ENCODE data around the gene FKBP9.
A peak's percentile ranks its signal among the peaks of the same experiment; 100 is the strongest.

The FKBP9 gene

GRCh38 chr7:33050535-33051318 lies 93.5 kb downstream of the FKBP9 start:
- FAIRE-seq (peak; percentile 47), DNase-seq (ENCODE audit: extremely low spot score, insufficient read length, low read depth) (no peak)

DNA sequence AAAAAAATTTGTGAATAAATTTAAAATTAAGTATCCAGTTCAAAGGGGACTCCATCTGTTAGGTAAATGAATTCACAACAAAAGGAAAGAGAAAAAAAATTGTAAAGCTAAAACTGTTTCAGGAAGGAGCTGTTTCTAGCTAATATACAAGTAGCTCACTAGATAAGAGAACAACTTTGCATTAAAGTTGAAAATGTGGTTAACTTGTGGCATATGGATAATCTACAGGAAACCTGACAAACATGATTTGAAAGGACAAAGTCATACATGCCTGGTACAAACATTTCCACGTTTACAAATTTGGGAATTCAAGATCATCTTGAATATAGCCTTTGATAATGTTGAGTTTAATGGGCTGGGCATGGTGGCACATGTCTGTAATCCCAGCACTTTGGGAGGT lies 96.5 kb downstream of the FKBP9 start:
- FAIRE-seq (no peak), DNase-seq (ENCODE audit: extremely low spot score, insufficient read length, low read depth) (no peak)

DNA sequence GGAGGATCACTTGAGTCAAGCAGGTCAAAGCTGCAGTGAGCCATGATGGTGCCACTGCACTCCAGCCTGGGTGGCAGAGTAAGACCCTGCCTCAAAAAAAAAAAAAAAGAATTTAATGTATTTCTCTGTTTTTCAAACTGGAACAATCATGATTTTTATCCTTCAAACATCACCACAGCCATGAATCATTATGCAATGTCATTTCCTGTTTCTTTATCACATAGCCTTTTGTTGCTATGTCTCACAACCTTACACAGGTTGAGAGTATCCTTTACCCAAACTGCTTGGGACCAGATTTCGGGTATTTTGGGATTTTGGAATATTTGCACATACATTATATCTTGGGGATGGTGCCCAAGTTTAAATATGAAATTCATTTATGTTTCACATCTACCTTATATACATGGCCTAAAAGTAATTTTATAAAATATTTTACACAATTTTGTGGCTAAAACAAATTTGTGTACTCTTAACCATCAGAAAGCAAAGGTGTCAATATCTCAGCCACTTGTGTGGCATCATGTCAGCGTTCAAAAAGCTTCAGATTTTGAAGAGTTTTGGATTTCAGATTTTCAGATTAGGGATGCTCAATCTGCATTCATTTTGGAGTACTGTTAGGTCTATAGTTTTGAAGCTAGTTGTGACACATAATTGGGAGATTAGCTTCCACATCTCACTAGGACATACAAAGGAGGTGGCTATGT lies 97.2 kb downstream of the FKBP9 start:
- no peak for DNase-seq (ENCODE audit: extremely low spot score, insufficient read length, low read depth)
- FAIRE-seq = no peak

- no peak for DNase-seq (ENCODE audit: extremely low spot score, insufficient read length, low read depth)
- no peak for FAIRE-seq
These were observed 97.9 kb downstream of the FKBP9 start for GRCh38 chr7:33055158-33055557.
